Transverse colon (tissue), 4 donors: Measurements from ENCODE around the gene TUBD1. TPM values are rescaled to one million over a fixed set of nuclear protein-coding genes. Genes with fewer than 3 reads are reported as not detected.

Experiments
- DNase-seq: peaks from one replicate; pipeline ENCODE4 v3.0.0-alpha.2; 2019
- H3K27ac ChIP-seq, 4 donors: fragments of 200-600 bp; sonication (generic); 2 replicates each; pipeline ENCODE4 v1.5.1; 2016 to 2018; ENCODE audit warnings: inconsistent platforms in 4 of 4
- H3K27me3 ChIP-seq: fragments of 200-600 bp; sonication (generic); 2 replicates; pipeline ENCODE4 v1.5.1; 2017; ENCODE audit warnings: inconsistent platforms
- H3K36me3 ChIP-seq, 4 donors: fragments of 200-600 bp; sonication (generic); 2 replicates each; pipeline ENCODE4 v1.5.1; 2017 to 2019; ENCODE audit warnings: inconsistent platforms in 4 of 4
- H3K4me1 ChIP-seq, 4 donors: fragments of 200-600 bp; sonication (generic); 2 replicates each; pipeline ENCODE4 v1.5.1; 2017 to 2020; ENCODE audit warnings: inconsistent platforms in 4 of 4
- H3K4me3 ChIP-seq, 4 donors: fragments of 200-600 bp; sonication (generic); 1 replicate in 1 of 4; 2 replicates in 3 of 4; pipeline versions ENCODE4 v1.5.1 to v1.6.1; 2017 to 2019; ENCODE audit warnings: inconsistent platforms in 4 of 4
- H3K9me3 ChIP-seq, 2 donors: fragments of 200-600 bp; sonication (generic); 2 replicates each; pipeline ENCODE4 v1.5.1; 2017 to 2019; ENCODE audit warnings: inconsistent platforms in 2 of 2
- EP300 ChIP-seq: sonication (generic); formaldehyde crosslinking; IDR thresholded peaks from one replicate; pipeline ENCODE4 v1.6.1; 2017; ENCODE audit warnings: antibody characterized with exemption, low read depth
- POLR2A ChIP-seq: fragments of 450-650 bp; IDR thresholded peaks from one replicate; pipeline ENCODE4 v1.6.1; 2016; ENCODE audit warnings: antibody characterized with exemption, mild to moderate bottlenecking, moderate library complexity
- POLR2AphosphoS5 ChIP-seq, 3 donors: sonication (generic); formaldehyde crosslinking; IDR thresholded peaks; one replicate each; pipeline ENCODE4 v1.6.1; 2016; ENCODE audit warnings: antibody characterized with exemption in 3 of 3
- WGBS, 2 donors: methylation state at CpG; one replicate each; pipeline ENCODE4 v1.1.5; 2018; ENCODE audit warnings: low coverage in 1 of 2; 5-methylcytosine and 5-hydroxymethylcytosine counted together
- in situ Hi-C, 4 donors: fragments of 200-750 bp; cut with MboI; loops; one replicate each; pipeline versions ENCODE4 v1.15.0 to v1.15.1; 2017; ENCODE audit warnings: low sequenced_read_pairs in 3 of 4, low pct_ligation_motif_present in 1 of 4, low pct_unique_long_range_greater_than_20kb in 1 of 4
- intact Hi-C: fragments of 100-400 bp; cut with DNase I; formaldehyde crosslinking; loops from one replicate; pipeline ENCODE4 v1.15.1; 2023; ENCODE audit warnings: low total_unique reads
- total RNA-seq, 4 donors: library from RNA; depleted of rRNA; stranded (reverse); fragments of >200 nt; gene quantifications; one replicate each; pipeline ENCODE4 v1.1.0, GENCODE V29; 2016
- TF ChIP-seq, protein P1 (sequence below), 5 experiments: fragments of 200-600 bp in 3 of 5; fragments of 450-650 bp in 2 of 5; sonication (generic) in 3 of 5; IDR thresholded peaks; 1 replicate in 2 of 5; 2 replicates in 3 of 5; pipeline ENCODE4 v1.5.1; 2016 to 2017; ENCODE audit warnings: antibody characterized with exemption in 5 of 5, inconsistent platforms in 3 of 5, mild to moderate bottlenecking in 2 of 5, moderate library complexity in 1 of 5

TUBD1 gene
- total RNA-seq, 4 donors from 2014 or later, result 0.80 to 13.3 (median 4.1) TPM

DNA sequence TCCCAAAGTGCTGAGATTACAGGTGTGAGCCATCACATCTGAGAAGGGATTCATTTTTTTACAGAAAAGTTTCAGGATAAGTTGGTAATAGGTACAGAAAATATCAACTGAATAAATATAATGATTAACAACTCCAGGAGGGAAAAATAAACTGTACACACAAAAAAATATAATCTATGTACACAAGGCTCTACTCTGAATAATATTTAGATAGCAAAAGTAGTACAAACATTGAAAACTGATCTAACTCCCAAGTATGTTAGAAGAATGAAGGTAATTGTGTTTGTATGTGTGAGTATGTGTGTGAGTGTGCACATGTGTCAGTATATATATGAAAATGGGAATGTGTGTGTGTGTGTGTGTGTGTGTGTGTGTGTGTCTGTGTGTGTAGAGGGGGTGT, 20.4 kb downstream of the TUBD1 start:
- Histone ChIP-seq H3K4me1 (no peaks in the 10 kb centered on the region), H3K36me3 (peaks cover 0 to 22% (median 9%) of the 10 kb centered on the region in 4 donors), H3K9me3 (no peaks in the 10 kb centered on the region), H3K4me3 (no peak overlapping the region), H3K27me3 (no peaks in the 10 kb centered on the region), H3K27ac (no peak overlapping the region)
- intact Hi-C loops, result no loop called here
- TF ChIP-seq POLR2A, result no peak
- no peak for TF ChIP-seq EP300
- no peak for DNase-seq
- in situ Hi-C loops, result no loop called here

DNA sequence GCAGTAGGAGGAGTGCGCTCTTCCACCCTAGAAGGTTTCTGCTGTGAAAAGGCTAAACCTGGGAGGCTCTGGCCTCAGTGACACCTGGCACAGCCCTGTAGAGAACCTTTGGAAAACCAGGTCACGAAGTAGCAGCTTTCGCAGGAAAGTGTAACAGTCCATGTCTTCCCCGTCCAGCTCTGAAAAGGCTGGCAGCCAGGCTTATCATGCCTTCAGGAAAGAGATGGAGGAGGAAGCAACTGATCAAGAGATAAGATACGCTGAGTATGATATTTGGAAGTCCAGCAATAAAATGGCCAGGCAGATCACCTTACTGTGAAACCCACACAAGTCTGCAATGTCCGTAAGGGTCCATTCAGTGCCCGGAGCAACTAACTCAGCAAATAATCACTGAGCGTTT, 22.3 kb downstream of the TUBD1 start:
- TF ChIP-seq POLR2AphosphoS5 (IDR thresholded peaks at IDR 0.05) (no peak), POLR2A (no peak), EP300 (no peak)
- TF ChIP-seq, protein P1, sequence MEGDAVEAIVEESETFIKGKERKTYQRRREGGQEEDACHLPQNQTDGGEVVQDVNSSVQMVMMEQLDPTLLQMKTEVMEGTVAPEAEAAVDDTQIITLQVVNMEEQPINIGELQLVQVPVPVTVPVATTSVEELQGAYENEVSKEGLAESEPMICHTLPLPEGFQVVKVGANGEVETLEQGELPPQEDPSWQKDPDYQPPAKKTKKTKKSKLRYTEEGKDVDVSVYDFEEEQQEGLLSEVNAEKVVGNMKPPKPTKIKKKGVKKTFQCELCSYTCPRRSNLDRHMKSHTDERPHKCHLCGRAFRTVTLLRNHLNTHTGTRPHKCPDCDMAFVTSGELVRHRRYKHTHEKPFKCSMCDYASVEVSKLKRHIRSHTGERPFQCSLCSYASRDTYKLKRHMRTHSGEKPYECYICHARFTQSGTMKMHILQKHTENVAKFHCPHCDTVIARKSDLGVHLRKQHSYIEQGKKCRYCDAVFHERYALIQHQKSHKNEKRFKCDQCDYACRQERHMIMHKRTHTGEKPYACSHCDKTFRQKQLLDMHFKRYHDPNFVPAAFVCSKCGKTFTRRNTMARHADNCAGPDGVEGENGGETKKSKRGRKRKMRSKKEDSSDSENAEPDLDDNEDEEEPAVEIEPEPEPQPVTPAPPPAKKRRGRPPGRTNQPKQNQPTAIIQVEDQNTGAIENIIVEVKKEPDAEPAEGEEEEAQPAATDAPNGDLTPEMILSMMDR (IDR thresholded peaks at IDR 0.05), result no peak
- peaks cover 0 to 16% (median 5%) of the 10 kb centered on the region in 4 donors for H3K36me3 ChIP-seq
- H3K27me3 ChIP-seq, result no peaks in the 10 kb centered on the region
- 86 to 87% methylated on average over 8 of the region's 8 CpGs for WGBS, 2 donors
- H3K4me1 ChIP-seq, result no peaks in the 10 kb centered on the region
- in situ Hi-C loops, result no loop called here
- no peak overlapping the region for H3K27ac ChIP-seq
- H3K4me3 ChIP-seq, result no peak overlapping the region
- DNase-seq, result no peak
- H3K9me3 ChIP-seq, result no peaks in the 10 kb centered on the region
- intact Hi-C loops, result no loop called here

DNA sequence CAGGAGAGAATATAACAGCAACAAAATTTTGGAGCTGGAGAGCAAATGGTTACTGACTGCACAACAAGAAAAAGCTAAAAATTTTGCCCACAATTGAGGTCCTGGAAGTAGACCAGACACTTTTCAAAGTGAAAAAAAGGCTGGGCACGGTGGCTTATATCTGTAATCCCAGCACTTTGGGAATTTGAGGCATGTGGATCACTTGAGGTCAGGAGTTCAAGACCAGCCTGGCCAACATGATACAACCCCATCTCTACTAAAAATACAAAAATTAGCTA, 22.9 kb downstream of the TUBD1 start:
- no peaks in the 10 kb centered on the region for H3K9me3 ChIP-seq
- peaks cover 0 to 13% (median 3%) of the 10 kb centered on the region in 4 donors for H3K36me3 ChIP-seq
- no peak overlapping the region for H3K27ac ChIP-seq
- no peaks in the 10 kb centered on the region for H3K4me1 ChIP-seq
- WGBS, 2 donors, result 67 to 73% methylated on average over 1 of the region's 1 CpG
- TF ChIP-seq POLR2AphosphoS5 (IDR thresholded peaks at IDR 0.05) (no peak), POLR2A (no peak), EP300 (no peak)
- TF ChIP-seq, protein P1 (IDR thresholded peaks at IDR 0.05), result no peak
- no peak for DNase-seq
- H3K27me3 ChIP-seq, result no peaks in the 10 kb centered on the region
- intact Hi-C loops, result no loop called here
- no peak overlapping the region for H3K4me3 ChIP-seq
- in situ Hi-C loops, result no loop called here

DNA sequence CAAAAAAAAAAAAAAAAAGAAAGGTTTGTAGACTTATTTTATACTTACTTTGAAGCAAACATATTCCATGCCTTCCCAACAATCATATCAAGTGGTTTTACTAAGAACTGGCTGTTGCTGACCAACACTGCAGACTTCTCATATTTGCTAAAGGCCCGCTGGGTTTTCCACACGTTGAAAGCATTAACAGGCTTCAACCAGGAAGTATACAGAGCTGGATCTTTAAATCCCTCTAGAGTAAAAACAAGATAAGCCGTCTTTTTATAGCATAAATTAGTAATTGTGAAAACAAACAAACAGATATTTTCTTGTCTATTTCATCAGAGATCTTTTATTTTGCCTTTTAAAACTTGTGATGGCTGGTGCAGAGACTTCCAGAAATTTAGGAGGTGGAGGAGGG, 29.1 kb downstream of the TUBD1 start:
- no peak for TF ChIP-seq POLR2A
- TF ChIP-seq POLR2AphosphoS5 (IDR thresholded peaks at IDR 0.05), result no peak
- TF ChIP-seq EP300, result no peak
- TF ChIP-seq, protein P1 (IDR thresholded peaks at IDR 0.05), result no peak
- no peak for DNase-seq
- WGBS, 2 donors, result 56 to 74% methylated on average over 3 of the region's 3 CpGs
- Histone ChIP-seq H3K9me3 (no peaks in the 10 kb centered on the region), H3K4me1 (peaks cover 0 to 8% (median 4%) of the 10 kb centered on the region in 4 donors), H3K4me3 (no peak overlapping the region), H3K27me3 (no peaks in the 10 kb centered on the region), H3K36me3 (peaks cover 0 to 13% (median 0%) of the 10 kb centered on the region in 4 donors), H3K27ac (no peak overlapping the region)
- intact Hi-C loops (no loop called here), in situ Hi-C loops (no loop called here)

DNA sequence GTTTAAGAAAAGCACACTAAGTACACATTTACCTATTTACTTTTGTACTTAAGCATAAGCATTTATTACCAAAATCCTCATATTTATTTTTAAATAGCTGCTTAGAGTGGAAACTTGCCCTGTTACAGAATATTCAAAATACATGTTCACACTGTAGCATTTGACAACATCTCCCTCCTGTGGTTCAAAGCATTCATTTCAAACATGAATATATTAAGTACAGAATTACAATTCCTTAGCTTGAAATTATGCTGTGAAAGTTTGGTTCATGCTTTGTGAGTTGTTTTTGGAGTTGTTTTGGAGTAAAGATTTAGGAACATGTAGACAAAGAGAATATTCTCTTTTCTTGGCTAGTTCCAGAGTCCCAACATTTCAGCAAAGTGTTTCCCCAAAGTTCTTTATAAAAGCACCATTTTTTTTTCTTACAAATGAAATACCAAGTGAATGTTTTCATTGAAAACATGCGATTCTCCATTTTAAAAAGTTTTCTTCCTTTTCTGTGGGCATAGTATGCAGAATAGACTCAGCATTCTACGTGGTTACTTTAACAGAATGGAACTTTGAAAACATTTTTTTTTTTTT, 33.2 kb downstream of the TUBD1 start:
- TF ChIP-seq, protein P1 (IDR thresholded peaks at IDR 0.05), result peak; percentile 55 to 88 (median 63)
- no peak for TF ChIP-seq POLR2A
- intact Hi-C loops (no loop called here), in situ Hi-C loops (no loop called here)
- peaks cover 0 to 22% (median 8%) of the 10 kb centered on the region in 4 donors for H3K4me1 ChIP-seq
- WGBS, 2 donors, result 68 to 75% methylated on average over 2 of the region's 2 CpGs
- H3K27me3 ChIP-seq, result no peaks in the 10 kb centered on the region
- DNase-seq, result no peak
- no peaks in the 10 kb centered on the region for H3K9me3 ChIP-seq
- peaks cover 0 to 13% (median 0%) of the 10 kb centered on the region in 4 donors for H3K36me3 ChIP-seq
- H3K4me3 ChIP-seq, result no peak overlapping the region
- H3K27ac ChIP-seq, result no peak overlapping the region
